Spleen (tissue), 11 donors: ENCODE measurements around the gene CCDC34. TPM values are rescaled to one million over a fixed set of nuclear protein-coding genes. Genes with fewer than 3 reads are reported as not detected.

Experiments
- DNase-seq: peaks from one replicate; pipeline ENCODE4 v3.0.0-alpha.2; 2020
- H3K27ac ChIP-seq, 8 donors: fragments of 200-600 bp; sonication (generic) in 7 of 8; 1 replicate in 4 of 8; 2 replicates in 4 of 8; pipeline versions ENCODE4 v1.5.0 to v1.8.0; 2016 to 2021; ENCODE audit warnings: inconsistent platforms in 4 of 8, mild to moderate bottlenecking in 4 of 8, moderate library complexity in 1 of 8
- H3K27me3 ChIP-seq, 7 donors: fragments of 200-600 bp; sonication (generic) in 6 of 7; replicated peaks in 1 of 7; 1 replicate in 4 of 7; 2 replicates in 3 of 7; pipeline versions ENCODE4 v1.5.0 to v1.8.0; 2016 to 2021; ENCODE audit warnings: inconsistent platforms in 3 of 7, mild to moderate bottlenecking in 1 of 7
- H3K36me3 ChIP-seq, 6 donors: fragments of 200-600 bp; sonication (generic) in 5 of 6; 1 replicate in 4 of 6; 2 replicates in 2 of 6; pipeline versions ENCODE4 v1.5.0 to v1.8.0; 2016 to 2021; ENCODE audit warnings: inconsistent platforms in 2 of 6
- H3K4me1 ChIP-seq, 6 donors: fragments of 200-600 bp; sonication (generic) in 5 of 6; 1 replicate in 3 of 6; 2 replicates in 3 of 6; pipeline versions ENCODE4 v1.5.0 to v1.8.0; 2016 to 2021; ENCODE audit warnings: inconsistent platforms in 3 of 6
- H3K4me3 ChIP-seq, 8 donors: fragments of 200-600 bp; sonication (generic) in 7 of 8; 1 replicate in 4 of 8; 2 replicates in 4 of 8; pipeline versions ENCODE4 v1.5.0 to v1.8.0; 2016 to 2021; ENCODE audit warnings: inconsistent platforms in 4 of 8, mild to moderate bottlenecking in 4 of 8, moderate library complexity in 2 of 8
- H3K9me3 ChIP-seq, 8 donors: fragments of 200-600 bp; sonication (generic) in 7 of 8; 1 replicate in 4 of 8; 2 replicates in 4 of 8; pipeline versions ENCODE4 v1.5.0 to v1.8.0; 2016 to 2021; ENCODE audit warnings: inconsistent platforms in 4 of 8
- POLR2A ChIP-seq, 3 donors: fragments of 450-650 bp; IDR thresholded peaks; one replicate each; pipeline ENCODE4 v1.5.1; 2017; ENCODE audit warnings: antibody characterized with exemption in 3 of 3, mild to moderate bottlenecking in 1 of 3
- POLR2AphosphoS5 ChIP-seq, 3 donors: sonication (generic); formaldehyde crosslinking; IDR thresholded peaks; one replicate each; pipeline ENCODE4 v1.5.1; 2017; ENCODE audit warnings: antibody characterized with exemption in 3 of 3
- WGBS, 5 donors: extraction: QIAGEN DNeasy Blood & Tissue Kit in 3 of 5; methylation state at CpG; one replicate each; pipeline versions ENCODE4 v1.1.5 to v1.1.7; 2013 to 2018; 5-methylcytosine and 5-hydroxymethylcytosine counted together
- intact Hi-C: fragments of 100-400 bp; cut with DNase I; formaldehyde crosslinking; loops from one replicate; pipeline ENCODE4 v1.15.0; 2023; ENCODE audit warnings: low total_unique reads
- polyA plus RNA-seq, 3 donors: library from polyadenylated mRNA; stranded (reverse); fragments of 200-250 nt; gene quantifications; one replicate each; pipeline ENCODE4 v1.2.1, GENCODE V29; 2013
- total RNA-seq, 7 donors: library from RNA; depleted of rRNA in 3 of 7; stranded (reverse); fragments of >200 nt in 3 of 7; fragmentation: NEBNext Ultra II Directional in 4 of 7; extraction: Animal tissue kit (Norgen Biotek cat#: 25700) in 4 of 7; gene quantifications; one replicate each; pipeline versions ENCODE4 v1.1.0 to v1.2.1, GENCODE V29; 2016 to 2021
- TF ChIP-seq, protein P1 (sequence below), 11 experiments: fragments of 200-600 bp in 7 of 11; fragments of 450-650 bp in 4 of 11; sonication (generic) in 4 of 11; IDR thresholded peaks in 8 of 11; conservative IDR thresholded peaks in 3 of 11; 1 replicate in 7 of 11; 2 replicates in 4 of 11; pipeline versions ENCODE4 v1.4.0 to v1.8.0; 2016 to 2021; ENCODE audit warnings: antibody characterized with exemption in 11 of 11, inconsistent platforms in 4 of 11, mild to moderate bottlenecking in 1 of 11
- donor health status: healthy with polysubstance abuse.
- donor health status: DM: no; HTN: no; CAD: no; lungs with moderate emphysema.
- donor health status: DM: no; HTN: no; CAD: no.
- donor health status: Bipolar disorder and iron deficiency.
- donor health status: healthy.
- donor health status: DM: no; HTN: no; CAD: no.
- donor health status: DM: yes; HTN: yes; CAD: no.

Gene CCDC34
- total and polyA plus RNA-seq, 10 donors = 2.2 to 6.1 (median 3.5) TPM

DNA sequence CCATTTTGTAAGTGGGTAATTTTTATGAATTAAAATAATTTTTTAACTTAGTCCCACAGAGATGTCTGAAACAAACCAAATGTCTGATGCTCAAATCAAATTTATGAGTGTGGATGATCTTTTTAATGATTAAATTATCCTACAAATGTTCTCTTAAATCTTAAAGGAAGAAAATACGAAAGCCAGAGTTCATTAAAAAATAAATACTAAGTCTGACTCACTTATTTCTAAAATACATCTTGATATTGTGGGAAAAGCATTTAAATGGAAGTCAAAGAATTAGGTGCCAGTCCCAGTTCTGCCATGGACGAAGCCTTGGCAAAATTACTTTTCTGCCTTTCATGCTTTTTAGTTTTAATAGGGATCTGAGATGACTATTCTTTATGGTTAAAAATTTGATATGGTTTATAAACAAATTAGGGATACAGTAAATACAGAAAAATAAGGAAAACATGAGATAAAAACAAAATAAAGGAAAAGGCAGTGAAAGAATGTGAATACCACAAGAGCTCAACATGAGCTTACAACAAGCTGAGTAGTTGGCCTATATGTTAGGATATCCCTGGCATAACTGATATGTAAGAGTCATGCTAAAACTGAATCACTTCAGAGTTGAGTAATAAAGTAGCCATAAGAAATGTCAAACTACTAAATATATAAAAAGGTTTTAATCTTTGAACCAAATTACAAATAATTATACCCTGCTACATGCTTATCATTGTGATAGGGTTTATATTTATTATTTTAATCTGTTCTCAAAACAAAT, 9.2 kb downstream of the CCDC34 start:
- intact Hi-C loops = no loop called here
- peaks cover 0 to 6% (median 0%) of the 10 kb centered on the region in 6 donors for H3K36me3 ChIP-seq
- peak overlapping the region in 3 of 8 donors; percentile 39 to 54 (median 41) for H3K27ac ChIP-seq
- no peaks in the 10 kb centered on the region for H3K9me3 ChIP-seq
- 70 to 93% (median 91%) methylated on average over 2 of the region's 2 CpGs for WGBS, 5 donors
- H3K27me3 ChIP-seq = no peaks in the 10 kb centered on the region
- no peak overlapping the region for H3K4me3 ChIP-seq
- DNase-seq = no peak
- no peak for TF ChIP-seq POLR2A (IDR thresholded peaks at IDR 0.05)
- TF ChIP-seq, protein P1, sequence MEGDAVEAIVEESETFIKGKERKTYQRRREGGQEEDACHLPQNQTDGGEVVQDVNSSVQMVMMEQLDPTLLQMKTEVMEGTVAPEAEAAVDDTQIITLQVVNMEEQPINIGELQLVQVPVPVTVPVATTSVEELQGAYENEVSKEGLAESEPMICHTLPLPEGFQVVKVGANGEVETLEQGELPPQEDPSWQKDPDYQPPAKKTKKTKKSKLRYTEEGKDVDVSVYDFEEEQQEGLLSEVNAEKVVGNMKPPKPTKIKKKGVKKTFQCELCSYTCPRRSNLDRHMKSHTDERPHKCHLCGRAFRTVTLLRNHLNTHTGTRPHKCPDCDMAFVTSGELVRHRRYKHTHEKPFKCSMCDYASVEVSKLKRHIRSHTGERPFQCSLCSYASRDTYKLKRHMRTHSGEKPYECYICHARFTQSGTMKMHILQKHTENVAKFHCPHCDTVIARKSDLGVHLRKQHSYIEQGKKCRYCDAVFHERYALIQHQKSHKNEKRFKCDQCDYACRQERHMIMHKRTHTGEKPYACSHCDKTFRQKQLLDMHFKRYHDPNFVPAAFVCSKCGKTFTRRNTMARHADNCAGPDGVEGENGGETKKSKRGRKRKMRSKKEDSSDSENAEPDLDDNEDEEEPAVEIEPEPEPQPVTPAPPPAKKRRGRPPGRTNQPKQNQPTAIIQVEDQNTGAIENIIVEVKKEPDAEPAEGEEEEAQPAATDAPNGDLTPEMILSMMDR (IDR thresholded peaks at IDR 0.05 in 8 of 11, conservative IDR thresholded peaks at IDR 0.05 in 3 of 11) = no peak
- no peak for TF ChIP-seq POLR2AphosphoS5 (IDR thresholded peaks at IDR 0.05)
- peaks cover 0 to 22% (median 2%) of the 10 kb centered on the region in 6 donors for H3K4me1 ChIP-seq

DNA sequence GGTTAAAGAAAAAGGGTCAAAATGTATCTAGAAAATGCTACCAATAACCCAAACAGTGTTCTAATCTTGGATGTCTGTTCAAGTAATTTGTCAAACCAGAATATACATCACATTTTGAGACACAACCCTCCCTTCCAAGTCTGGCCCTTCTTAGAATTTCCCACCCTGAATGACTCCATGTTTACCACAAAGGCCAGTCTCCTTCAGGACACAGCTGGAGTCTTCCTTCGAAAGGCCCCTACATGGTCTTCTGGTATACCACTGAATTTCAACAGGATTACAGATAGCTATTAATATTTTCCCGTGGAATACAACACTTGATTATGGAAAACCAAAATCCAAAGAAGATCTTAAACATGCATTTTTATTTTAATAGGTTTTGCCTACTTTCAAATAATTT, 10.2 kb downstream of the CCDC34 start:
- no peak overlapping the region for H3K4me3 ChIP-seq
- H3K9me3 ChIP-seq = no peaks in the 10 kb centered on the region
- 95 to 99% (median 96%) methylated on average over 2 of the region's 2 CpGs for WGBS, 5 donors
- peaks cover 0 to 16% (median 0%) of the 10 kb centered on the region in 6 donors for H3K4me1 ChIP-seq
- intact Hi-C loops = no loop called here
- no peak for DNase-seq
- no peak for TF ChIP-seq POLR2A (IDR thresholded peaks at IDR 0.05)
- TF ChIP-seq, protein P1 (IDR thresholded peaks at IDR 0.05 in 8 of 11, conservative IDR thresholded peaks at IDR 0.05 in 3 of 11) = no peak
- TF ChIP-seq POLR2AphosphoS5 (IDR thresholded peaks at IDR 0.05) = no peak
- peaks cover 0 to 6% (median 0%) of the 10 kb centered on the region in 6 donors for H3K36me3 ChIP-seq
- H3K27me3 ChIP-seq = no peaks in the 10 kb centered on the region
- H3K27ac ChIP-seq = no peak overlapping the region

DNA sequence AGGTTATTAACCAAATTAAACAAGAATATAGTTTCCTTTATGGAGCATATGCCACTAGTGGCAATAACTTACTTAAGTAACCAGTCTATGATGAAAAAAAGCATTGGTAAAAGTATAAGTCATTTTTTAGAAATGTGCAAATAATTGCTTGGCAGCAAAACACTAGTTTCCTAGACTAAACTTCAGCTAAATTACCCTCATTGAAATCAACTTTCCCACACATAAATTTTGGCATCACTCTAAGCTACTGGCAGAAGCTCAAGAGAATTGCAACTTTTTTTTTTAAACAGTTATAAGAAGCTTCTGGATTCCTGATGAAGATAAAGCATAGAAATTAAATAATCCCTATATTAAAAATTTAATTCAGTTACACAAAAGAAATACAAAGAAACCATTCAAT, 12.5 kb downstream of the CCDC34 start:
- Histone ChIP-seq H3K9me3 (no peaks in the 10 kb centered on the region), H3K36me3 (peaks cover 0 to 6% (median 0%) of the 10 kb centered on the region in 6 donors), H3K4me1 (peaks cover 0 to 14% (median 0%) of the 10 kb centered on the region in 6 donors), H3K27ac (no peak overlapping the region), H3K27me3 (no peaks in the 10 kb centered on the region), H3K4me3 (no peak overlapping the region)
- no peak for DNase-seq
- no peak for TF ChIP-seq POLR2A (IDR thresholded peaks at IDR 0.05)
- TF ChIP-seq, protein P1 (IDR thresholded peaks at IDR 0.05 in 8 of 11, conservative IDR thresholded peaks at IDR 0.05 in 3 of 11) = no peak
- no peak for TF ChIP-seq POLR2AphosphoS5 (IDR thresholded peaks at IDR 0.05)
- intact Hi-C loops = no loop called here

DNA sequence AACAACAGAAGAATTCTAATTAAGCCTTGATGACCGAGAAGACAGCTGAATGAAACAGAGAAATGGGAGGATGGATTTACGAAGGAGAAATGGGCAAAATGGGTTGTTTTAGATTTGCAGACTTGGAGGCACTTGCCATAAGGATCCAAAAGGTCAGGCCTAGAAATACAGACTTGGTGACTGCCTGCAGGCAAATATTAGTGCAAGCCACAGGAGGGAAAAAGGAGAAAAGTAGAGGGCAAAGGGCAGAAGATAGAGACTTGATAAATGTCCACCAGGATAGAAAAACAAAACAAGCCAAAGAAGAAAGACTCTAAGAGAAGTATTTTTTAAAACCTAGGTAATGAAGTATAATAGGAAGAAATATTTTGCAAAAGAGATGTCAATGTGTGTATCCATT, 13.1 kb downstream of the CCDC34 start:
- no peak for DNase-seq
- Histone ChIP-seq H3K36me3 (peaks cover 0 to 6% (median 0%) of the 10 kb centered on the region in 6 donors), H3K4me1 (peaks cover 0 to 14% (median 0%) of the 10 kb centered on the region in 6 donors), H3K27me3 (no peaks in the 10 kb centered on the region), H3K4me3 (no peak overlapping the region), H3K27ac (no peak overlapping the region), H3K9me3 (no peaks in the 10 kb centered on the region)
- TF ChIP-seq POLR2A (IDR thresholded peaks at IDR 0.05) (no peak), POLR2AphosphoS5 (IDR thresholded peaks at IDR 0.05) (no peak)
- TF ChIP-seq, protein P1 (IDR thresholded peaks at IDR 0.05 in 8 of 11, conservative IDR thresholded peaks at IDR 0.05 in 3 of 11) = no peak
- intact Hi-C loops = no loop called here
- WGBS, 5 donors = 91 to 93% (median 93%) methylated on average over 2 of the region's 2 CpGs
